ENCODE measurements around the gene LMNA.
"Not testable (repeated sequence)": the region's sequence is repeated elsewhere in the genome, so short reads cannot be mapped to it uniquely, and the experiment has no call there.

Gene LMNA

DNA sequence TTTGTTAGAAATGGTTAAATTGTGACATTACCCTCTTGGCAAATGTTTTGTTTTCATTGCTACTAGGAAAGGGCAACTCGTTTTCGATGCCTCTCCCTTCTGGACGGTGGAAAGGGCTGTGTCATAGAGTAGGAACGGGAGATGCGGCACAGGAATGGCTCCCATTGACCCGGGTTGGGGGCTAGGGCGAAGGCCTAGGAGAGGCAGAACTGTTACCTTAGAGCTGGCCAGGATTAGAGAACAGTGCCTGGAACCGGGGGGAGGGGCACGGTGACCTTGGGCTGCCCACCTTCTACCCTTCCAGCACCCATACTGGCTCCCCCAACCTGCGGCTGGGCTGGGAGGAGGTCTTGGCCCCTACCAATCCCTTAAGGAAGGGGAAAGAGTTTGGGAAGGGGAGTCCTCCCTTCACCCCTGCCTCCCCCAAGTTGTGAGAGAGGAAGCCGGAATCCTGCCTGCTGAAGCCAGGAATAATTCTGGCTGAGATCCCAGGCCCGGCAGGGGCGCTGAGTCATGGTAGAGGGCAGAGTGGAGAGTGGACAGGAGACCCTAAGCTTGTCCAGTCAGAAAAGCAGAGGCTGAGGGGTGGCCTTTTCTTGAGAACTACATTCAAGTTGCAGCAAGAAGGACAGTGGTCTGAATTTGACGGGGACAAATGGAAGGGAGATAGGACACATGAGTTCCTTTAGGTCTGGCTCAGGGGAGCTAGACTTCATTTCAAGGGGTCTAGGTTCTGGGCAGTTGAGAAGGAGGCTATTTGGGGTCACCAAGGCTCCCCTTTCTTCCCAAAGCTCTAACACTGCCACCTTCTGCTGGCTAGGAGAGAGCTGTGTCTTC lies 8.2 kb downstream of the LMNA start:
- no peak for DNase-seq

DNA sequence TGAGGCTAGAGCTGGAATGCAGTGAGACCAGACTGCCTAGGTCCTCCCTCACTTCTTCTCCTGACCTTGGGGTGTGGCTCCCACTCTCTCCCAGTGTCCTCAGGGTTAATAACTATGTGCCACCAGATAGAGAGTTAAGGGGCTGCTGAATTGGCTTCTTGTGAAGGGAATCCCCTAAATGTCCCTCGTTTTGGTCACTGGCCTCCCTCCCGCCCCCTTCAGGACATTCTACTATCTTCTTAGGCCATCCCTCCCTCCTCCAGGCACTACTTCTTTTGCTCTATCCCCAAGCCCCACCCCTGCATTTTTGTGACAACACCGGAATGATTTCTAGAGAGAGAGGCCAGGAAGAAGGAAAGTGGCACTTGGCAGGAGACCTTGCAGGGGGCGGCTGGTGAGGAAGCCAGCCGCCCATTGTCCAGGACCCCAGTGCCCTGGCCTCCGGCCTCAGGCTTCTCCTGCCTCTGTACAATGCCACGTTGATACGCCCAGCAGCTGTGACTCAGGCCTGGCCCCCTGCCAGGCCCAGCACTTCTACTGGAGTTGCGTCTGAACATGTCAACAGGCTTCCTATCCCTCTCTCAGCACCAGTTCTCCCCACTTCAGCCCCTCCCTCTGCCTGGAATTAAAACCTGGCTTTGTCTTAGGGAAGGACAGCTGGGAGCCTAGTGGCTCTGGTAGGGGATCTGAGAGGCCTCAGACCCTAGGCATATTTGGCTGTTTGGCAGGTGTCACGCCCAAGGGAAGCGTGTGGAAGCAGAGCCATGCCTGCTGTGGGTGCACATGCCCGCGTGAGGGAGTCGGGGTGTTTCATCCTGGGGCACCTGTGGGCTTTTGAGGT lies 9.1 kb downstream of the LMNA start:
- peak; percentile 89 for DNase-seq

DNA sequence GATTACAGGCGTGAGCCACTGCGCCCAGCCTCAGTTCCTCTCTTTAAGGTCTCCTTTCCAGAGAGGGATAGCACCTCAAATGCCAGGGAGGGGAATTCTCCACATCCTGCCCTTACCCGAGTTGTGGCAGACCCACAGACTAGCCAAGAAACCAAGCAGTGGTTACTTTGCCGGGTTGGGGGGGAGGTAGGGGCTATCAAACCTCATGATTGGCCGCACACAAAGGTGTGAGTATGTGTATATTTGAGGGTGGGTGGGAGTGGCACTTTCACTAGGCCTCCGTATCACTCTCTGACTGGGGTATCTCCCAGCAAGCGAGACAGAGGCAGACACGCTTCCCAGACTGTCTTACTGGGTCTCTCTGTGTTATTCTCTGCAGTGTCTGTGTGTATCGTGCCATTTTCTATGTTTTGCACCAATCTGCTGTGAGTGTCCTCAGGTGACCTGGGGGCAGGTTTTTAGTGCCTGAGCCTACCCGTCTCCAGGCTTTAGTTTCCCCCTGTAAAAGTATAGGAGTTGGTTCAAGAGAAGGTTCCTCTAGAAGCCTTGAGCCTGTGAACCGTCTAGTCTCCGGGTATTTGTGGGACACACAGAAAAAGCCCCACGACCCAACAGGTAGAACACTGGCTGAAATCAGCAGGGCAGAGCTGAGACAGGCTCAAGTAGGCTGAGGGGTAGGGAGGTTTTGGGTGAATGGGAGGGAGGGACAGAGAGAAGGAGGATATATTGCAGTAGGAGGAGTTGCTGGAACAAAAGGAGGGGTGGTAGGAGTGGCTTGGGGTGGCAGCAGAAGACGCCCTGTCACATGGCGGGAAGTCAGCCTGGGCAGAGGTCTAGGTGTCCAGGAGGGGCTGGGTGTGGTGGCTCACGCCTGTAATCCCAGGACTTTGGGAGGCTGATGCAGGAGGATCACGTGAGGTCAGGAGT lies 10.3 kb downstream of the LMNA start:
- DNase-seq: no peak

DNA sequence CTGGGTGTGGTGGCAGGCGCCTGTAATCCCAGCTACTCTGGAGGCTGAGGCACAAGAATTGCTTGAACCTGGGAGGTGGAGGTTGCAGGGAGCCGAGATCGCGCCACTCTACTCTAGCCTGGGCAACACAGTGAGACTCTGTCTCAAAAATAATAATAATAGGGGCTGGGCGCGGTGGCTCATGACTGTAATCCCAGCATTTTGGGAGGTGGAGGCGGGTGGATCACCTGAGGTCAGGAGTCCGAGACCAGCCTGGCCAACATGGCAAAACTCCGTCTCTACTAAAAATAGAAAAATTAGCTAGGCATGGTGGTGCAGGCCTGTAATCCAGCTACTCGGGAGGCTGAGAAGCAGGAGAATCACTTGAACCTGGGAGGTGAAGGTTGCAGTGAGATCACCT lies 11.0 kb downstream of the LMNA start:
- DNase-seq: not testable (repeated sequence)

GRCh38 chr1:156126043-156126629 lies 11.6 kb downstream of the LMNA start:
- no peak for DNase-seq

GRCh38 chr1:156126630-156127534 lies 12.4 kb downstream of the LMNA start:
- DNase-seq: no peak

- no peak for DNase-seq
Observed at GRCh38 chr1:156128308-156128653, 13.8 kb downstream of the LMNA start.

- no peak for DNase-seq
Observed at GRCh38 chr1:156128654-156129597, 14.4 kb downstream of the LMNA start.

- no peak for DNase-seq
Observed at GRCh38 chr1:156129687-156130577, 15.4 kb downstream of the LMNA start.

- DNase-seq: no peak
Observed at GRCh38 chr1:156130578-156130942, 16.0 kb downstream of the LMNA start.

- no peak for DNase-seq
Observed at GRCh38 chr1:156134716-156135435, 20.4 kb downstream of the LMNA start.

DNA sequence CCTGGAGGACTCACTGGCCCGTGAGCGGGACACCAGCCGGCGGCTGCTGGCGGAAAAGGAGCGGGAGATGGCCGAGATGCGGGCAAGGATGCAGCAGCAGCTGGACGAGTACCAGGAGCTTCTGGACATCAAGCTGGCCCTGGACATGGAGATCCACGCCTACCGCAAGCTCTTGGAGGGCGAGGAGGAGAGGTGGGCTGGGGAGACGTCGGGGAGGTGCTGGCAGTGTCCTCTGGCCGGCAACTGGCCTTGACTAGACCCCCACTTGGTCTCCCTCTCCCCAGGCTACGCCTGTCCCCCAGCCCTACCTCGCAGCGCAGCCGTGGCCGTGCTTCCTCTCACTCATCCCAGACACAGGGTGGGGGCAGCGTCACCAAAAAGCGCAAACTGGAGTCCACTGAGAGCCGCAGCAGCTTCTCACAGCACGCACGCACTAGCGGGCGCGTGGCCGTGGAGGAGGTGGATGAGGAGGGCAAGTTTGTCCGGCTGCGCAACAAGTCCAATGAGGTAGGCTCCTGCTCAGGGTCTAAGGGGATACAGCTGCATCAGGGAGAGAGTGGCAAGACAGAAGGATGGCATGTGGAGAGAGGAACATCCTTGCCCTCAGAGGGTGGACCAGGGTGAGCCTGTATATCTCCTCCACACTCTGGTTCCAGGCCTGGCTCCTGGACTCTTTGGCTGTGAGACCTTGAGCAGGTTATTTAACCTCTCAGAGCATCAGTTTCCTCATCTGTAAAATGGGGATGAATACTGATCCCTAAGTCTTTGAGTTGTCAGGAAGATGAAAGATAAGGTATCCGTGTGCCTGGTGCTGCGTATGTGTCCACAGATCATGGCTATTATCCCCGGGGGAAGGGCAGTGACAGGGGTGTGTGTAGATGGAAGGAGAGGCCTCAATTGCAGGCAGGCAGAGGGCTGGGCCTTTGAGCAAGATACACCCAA lies 21.7 kb downstream of the LMNA start:
- DNase-seq: no peak

DNA sequence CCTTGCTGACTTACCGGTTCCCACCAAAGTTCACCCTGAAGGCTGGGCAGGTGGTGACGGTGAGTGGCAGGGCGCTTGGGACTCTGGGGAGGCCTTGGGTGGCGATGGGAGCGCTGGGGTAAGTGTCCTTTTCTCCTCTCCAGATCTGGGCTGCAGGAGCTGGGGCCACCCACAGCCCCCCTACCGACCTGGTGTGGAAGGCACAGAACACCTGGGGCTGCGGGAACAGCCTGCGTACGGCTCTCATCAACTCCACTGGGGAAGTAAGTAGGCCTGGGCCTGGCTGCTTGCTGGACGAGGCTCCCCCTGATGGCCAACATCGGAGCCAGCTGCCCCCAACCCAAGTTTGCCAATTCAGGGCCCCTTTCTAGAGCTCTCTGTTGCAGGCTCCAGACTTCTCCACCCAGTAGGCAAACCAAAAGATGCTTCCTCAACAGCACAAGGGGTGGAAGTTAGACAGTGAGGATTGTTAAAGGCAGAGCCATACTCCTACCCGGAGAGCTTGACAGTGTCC lies 22.5 kb downstream of the LMNA start:
- DNase-seq: no peak

- DNase-seq: no peak
Observed at GRCh38 chr1:156138458-156138867, 24.0 kb downstream of the LMNA start.

DNA sequence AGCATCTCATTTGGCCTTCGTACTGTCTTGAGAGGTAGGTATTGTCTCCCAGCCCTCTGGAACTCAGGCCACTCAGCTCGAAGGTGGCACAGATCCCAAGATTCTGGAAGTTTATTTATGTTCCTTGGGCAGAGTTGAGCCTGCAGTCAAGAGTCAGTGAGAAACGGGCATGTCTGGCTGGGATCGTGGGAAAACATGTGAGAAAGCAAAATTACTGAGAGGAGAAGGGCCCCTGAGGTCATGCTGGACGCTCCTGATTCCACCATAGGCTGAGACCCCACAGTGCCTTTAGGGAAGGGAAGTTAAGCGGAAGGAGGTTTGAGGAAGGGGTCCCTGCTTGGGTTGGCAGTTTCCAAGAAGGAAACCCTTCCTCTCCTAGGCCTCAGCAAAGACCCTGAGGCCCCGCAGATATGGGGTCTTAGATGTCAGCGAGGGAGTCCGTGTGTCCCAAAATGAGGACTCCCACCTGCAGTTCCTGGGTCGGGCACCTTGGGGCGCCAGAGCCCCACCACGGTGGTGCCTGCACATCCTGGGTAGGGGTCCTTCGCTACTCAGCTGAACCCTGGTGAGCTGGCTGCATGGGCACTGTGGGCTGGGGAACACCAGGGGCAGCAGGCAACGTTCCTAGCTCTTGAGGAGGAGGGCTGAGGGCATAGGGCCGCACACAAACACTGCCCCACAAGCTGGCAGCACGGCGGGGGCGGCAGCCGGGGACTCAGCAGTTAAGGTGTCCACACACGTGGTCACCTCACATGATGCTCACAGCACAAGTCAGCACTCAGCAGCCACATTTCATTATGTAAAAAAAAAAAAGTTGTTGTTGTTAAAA lies 26.6 kb downstream of the LMNA start:
- DNase-seq: no peak

GRCh38 chr1:156143765-156144489 lies 29.4 kb downstream of the LMNA start:
- no peak for DNase-seq

Data from NCI-H524 treated with DMSO at 0.1 percent for 48 hours (cell line).